Measurements from ENCODE around the gene MOCS2. TPM values are rescaled to one million over a fixed set of nuclear protein-coding genes. Genes with fewer than 3 reads are reported as not detected.
A peak's percentile ranks its signal among the peaks of the same experiment; 100 is the strongest.
"Not testable (repeated sequence)": the region's sequence is repeated elsewhere in the genome, so short reads cannot be mapped to it uniquely, and the experiment has no call there.

The MOCS2 gene
- 10 to 100 TPM; 86.6 to 92.8 (median 91.5) TPM for polyA plus RNA-seq (ENCODE audit: insufficient read length in 3 of 3)

DNA sequence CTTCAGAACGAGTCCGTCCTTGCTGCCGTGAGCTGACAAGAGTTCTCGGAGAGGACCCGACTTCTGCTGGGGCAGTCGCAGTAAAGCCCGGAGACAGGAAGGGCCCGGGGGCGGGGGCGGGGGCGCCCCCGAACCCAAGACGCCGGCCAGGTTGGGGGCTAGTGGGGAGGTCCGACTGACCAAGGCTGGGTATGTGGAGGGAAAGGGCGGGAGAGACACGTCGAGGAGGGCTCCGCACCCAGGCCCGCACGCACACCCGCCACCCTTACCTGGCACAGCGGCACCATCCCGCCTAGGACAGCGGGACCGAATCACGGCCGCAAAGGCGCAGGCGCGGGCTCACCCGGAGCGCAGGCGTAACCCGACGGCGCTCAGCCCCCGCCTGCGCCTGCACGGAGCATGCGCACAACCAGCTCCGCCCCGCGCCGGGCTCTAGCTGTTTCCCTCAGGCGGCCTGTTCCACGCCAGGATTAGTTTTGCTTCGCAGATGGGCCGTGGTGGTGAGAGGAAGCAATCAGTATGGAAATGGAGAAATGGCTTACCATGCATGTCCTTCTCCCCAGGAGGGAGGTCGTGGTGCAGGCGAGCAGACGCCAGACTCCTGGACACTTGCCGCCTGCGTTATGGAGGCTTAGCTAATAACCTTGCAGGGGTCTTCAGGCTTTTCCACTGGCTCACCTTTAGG lies at the start of gene MOCS2:
MOCS2 (minus strand) TSS at position 315 of the 685 bp plus-strand sequence. CDS start 2,583 bp downstream, outside the sequence.
- peak; percentile 78 to 85 (median 79) for DNase-seq (ENCODE audit: low read depth in 3 of 3, low spot score in 2 of 3)

DNA sequence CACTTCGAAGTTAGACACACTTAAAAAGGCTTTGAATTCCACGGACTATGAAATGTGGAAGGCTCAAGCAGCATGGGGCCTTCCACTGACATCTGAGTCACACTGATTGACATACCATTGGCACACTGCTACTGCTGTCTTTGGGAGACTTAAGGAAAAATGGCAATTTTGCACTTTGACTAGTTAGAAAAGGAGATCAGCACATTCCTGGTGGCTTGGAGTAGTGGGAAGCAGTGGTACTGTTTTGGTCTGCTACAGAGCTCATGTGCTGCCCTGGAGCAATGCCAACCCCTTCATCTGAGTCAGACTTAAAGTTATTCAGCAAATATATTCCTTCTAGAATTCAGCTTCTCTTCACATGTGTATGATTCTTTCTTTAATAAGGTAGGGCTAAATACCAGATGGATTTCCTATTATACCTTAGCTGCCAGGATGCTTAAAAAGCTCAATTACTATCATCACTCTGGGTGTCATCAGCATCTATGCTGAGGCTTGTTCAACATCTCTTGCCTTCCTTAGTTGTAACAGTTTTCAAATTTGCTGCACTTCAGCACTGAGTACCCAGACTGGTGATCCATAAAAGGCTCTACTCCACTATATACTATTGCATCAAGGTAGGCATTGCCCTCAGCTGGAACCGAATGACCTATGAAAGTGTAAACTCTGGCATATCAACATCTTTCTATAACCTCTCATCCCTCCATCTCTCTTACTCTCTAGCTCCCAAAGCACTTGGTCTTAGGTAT lies 42.3 kb upstream of the MOCS2 start:
- no peak for DNase-seq (ENCODE audit: low read depth in 3 of 3, low spot score in 2 of 3)

DNA sequence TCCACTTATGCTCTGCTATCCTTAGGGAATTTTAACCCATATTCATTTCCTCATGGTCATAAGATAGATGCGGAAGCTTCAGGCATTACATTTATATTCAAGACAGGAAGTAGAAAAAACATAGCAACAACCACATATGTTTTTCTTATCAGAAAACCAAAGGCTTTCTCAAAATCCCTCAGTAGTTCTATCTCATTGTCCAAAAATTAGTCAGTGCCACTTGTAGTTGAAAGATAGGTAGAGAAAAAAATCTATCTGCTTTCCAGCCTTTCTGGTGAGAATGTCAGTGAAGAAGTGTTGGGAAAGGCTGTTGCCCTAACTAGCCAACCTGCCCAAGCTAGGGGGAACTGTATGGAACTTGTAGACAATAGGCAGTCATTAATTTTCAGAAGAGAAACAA lies 23.5 kb upstream of the MOCS2 start:
- DNase-seq (ENCODE audit: low read depth in 3 of 3, low spot score in 2 of 3) = no peak

DNA sequence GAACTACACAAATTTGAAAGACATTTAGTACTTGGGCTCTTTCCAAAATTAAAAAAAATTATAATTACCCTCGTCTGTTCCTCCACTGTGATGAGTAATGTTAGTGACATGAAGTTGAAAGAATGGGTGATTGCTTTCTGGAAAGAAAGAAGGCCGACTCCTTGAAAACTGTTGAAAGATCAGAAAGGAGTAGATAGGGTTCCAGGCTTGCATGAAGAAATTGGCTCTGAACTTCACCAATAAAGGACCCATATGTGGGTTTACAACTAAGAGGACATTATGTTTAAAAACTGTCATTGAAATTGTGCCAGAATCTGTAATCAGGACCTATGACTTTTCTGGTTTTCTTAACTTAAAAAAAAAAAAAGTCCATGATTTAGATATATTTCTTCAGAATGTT lies 20.7 kb upstream of the MOCS2 start:
- DNase-seq (ENCODE audit: low read depth in 3 of 3, low spot score in 2 of 3) = no peak

DNA sequence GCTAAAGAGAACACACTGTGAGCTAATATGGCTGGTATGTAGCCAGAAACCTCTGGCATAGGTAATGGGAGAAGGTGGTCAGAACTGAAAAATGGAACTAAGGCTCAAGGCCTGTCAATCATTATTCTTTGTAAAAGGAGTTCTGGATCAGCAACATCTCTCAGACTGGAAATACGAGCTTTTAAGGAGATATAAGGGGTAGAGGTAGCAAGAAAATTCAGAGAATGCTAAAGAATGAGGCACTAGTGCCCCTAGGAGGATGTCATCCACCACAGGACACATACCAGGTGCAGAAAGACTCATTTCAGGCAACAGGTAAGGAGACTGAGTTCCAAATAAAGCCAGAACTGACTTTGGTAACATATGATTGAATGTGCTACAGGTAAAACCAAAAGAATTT lies 18.9 kb upstream of the MOCS2 start:
- DNase-seq (ENCODE audit: low read depth in 3 of 3, low spot score in 2 of 3) = no peak

DNA sequence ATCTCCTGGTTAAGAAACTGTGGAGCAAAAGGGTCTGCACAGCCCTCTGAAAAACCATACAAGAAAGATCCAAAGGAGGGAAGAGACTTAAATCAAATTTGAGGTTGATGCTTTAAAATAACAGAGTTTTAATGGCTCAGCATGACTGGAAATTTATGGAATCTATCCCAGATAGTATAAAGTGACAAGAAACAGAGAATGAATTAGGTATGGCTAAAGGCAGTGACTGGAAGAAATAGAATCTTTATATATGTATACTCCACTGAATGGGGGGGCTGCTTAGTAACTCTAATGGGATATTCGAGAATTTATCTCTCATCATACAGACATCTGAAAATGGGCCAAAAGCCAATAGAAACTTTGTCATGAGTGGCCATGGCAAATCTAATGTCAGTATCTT lies 17.6 kb upstream of the MOCS2 start:
- no peak for DNase-seq (ENCODE audit: low read depth in 3 of 3, low spot score in 2 of 3)

- DNase-seq (ENCODE audit: low read depth in 3 of 3, low spot score in 2 of 3) = no peak
Observed at GRCh38 chr5:53126521-53126920, 17.0 kb upstream of the MOCS2 start.

DNA sequence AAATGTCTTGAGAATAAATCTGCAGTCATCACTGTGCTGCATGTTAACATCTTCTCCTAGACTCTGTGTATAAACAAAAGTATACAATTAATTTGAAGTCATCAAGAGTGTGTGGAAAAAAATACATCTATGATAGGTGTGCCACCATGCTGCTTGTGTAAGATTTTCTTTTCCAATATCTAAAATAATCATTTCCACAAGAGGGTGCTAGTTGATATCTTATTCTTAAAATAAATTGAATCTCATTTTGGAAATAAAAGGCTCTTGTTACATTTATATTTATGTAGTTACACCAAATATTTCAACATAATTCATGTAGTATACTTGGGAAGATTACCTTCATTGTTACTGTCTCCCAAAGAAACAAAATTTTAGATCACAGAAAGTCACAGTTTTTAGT lies 14.1 kb upstream of the MOCS2 start:
- no peak for DNase-seq (ENCODE audit: low read depth in 3 of 3, low spot score in 2 of 3)

DNA sequence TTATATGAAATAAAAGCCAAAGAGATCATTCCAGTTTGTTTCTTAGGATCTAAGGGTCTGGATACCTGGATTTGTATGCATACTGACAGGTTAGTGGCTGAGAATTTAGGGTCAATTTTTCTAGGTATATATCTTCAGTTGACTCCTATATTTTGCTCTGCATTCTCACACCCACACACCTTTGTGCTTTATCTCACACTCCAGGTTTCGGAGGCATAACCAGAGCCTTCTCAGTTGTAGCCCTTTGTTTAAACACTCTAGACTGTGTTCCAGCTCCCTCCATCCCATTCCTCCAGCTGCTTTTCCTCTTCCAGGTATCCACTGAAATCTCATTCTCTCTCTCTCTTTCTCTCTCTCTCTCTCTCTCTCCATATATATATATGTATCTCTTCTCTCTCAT lies 10.6 kb upstream of the MOCS2 start:
- DNase-seq (ENCODE audit: low read depth in 3 of 3, low spot score in 2 of 3) = no peak

- no peak for DNase-seq (ENCODE audit: low read depth in 3 of 3, low spot score in 2 of 3)
Observed at GRCh38 chr5:53118879-53119278, 9.3 kb upstream of the MOCS2 start.

- no peak for DNase-seq (ENCODE audit: low read depth in 3 of 3, low spot score in 2 of 3)
Observed at GRCh38 chr5:53116597-53116996, 7.0 kb upstream of the MOCS2 start.

DNA sequence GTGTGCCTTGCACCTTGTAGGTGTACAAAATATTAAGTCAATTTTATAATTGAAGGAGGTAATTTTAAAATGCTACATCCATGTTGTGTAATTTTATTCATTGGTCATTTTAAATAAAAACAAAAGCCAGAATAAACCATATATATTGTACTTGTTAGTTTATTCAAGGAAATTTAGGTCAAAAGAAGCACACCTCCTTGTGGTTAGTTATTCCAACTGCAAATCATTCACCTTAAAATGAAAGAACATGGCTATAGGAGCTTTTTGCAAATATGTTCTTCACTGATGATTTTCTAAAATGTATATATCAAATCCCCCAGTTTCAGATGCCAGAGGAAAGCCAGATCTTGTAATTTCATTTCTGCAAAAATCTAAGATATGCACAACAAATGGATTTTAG lies 5.4 kb upstream of the MOCS2 start:
- DNase-seq (ENCODE audit: low read depth in 3 of 3, low spot score in 2 of 3) = no peak

DNA sequence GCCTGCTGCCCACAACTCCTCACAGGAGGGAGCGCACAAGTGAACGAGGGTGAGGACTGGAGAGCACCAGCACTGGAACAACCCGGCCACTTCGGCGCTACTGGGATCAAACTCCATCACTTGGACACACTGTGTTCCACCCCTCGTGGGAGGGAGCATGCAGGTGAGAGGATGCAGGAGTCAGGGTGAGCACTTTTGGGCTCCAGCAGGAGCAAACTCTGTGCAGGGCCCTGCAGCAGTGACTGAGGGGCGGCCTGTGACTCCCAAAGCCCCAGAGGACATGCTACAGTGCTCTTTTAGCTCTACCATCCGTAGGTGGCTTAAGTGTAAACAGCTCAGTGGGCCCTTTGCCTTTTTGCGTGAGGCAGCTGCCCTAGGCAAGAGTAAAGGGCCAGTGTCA lies 4.4 kb upstream of the MOCS2 start:
- no peak for DNase-seq (ENCODE audit: low read depth in 3 of 3, low spot score in 2 of 3)

- DNase-seq (ENCODE audit: low read depth in 3 of 3, low spot score in 2 of 3) = no peak
Observed at GRCh38 chr5:53112909-53113308, 3.4 kb upstream of the MOCS2 start.

GRCh38 chr5:53112307-53112706 lies 2.8 kb upstream of the MOCS2 start:
- not testable (repeated sequence) for DNase-seq (ENCODE audit: low read depth in 3 of 3, low spot score in 2 of 3)

DNA sequence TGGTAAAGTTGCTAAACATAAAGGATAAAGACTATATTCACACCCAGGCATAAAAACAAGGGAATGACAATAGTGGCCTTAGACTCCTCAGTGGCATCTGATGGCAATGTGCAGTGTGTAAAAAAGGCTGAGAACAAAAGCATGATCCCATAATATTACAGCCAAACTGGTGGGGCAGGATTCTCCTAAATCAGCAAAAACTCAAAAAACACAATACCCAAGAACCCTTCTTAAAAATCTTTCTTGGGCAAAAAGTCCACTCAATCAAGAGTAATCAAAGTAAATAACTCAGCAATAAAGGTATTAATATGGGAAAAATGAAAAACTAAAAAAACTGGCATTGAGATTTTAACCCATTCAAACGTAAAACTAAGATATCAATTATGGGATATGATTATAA lies 1.6 kb upstream of the MOCS2 start:
- DNase-seq (ENCODE audit: low read depth in 3 of 3, low spot score in 2 of 3) = no peak

GRCh38 chr5:53110156-53110555 lies 599 bp upstream of the MOCS2 start:
- no peak for DNase-seq (ENCODE audit: low read depth in 3 of 3, low spot score in 2 of 3)

- DNase-seq (ENCODE audit: low read depth in 3 of 3, low spot score in 2 of 3) = peak in 2 of 3 donors; percentile 14 to 19
Observed at GRCh38 chr5:53109056-53109442, 508 bp downstream of the MOCS2 start.

GRCh38 chr5:53105611-53106300 lies 3.8 kb downstream of the MOCS2 start:
- no peak for DNase-seq (ENCODE audit: low read depth in 3 of 3, low spot score in 2 of 3)

DNA sequence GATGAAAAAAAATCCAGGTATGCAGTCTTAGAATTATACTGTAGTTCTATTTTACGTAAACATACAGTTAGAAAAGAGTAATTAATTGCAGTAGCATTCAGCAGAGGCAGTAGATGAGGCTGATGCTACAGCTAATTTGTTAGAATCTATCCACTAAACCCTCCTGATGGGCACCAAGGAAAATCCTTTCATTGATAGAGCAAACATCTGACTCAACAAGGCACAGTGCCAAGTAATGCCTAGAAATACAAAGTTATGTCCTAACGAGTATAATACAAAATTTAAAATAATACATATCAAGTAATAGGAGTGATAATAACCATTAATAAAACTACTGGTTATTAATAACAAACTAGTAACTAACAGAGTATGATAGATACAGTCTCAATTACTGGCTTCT lies 9.0 kb downstream of the MOCS2 start:
- no peak for DNase-seq (ENCODE audit: low read depth in 3 of 3, low spot score in 2 of 3)

DNA sequence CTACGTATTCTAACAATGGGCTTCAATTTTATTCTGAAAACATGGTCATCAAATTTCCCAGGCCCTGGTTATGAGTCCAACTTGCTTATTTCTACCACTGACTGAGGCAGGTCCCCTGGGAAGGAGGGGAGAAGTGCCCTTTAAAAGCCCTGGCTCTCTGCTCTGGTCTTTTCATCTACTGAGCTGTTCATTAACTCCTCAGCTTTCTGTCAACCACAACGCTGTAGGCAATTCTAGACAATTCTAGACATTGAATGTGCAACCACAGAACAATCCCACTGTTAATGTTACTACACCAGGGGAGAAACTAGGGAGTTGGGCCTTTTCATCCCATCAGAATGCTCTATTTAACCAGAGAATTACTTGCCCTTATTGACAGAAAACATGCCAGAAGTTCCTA lies 10.0 kb downstream of the MOCS2 start:
- no peak for DNase-seq (ENCODE audit: low read depth in 3 of 3, low spot score in 2 of 3)

All from right renal cortex interstitium (tissue), 3 donors.